IPS DF 4.7 (cell line): ENCODE results near the gene INPP5D.
"Not testable (repeated sequence)": the region's sequence is repeated elsewhere in the genome, so short reads cannot be mapped to it uniquely, and the experiment has no call there.

ENCODE experiments used
- DNase-seq: peaks from one replicate; pipeline ENCODE4 v3.0.0-alpha.2; 2013; ENCODE audit warnings: low spot score; ENCODE audit errors: extremely low read depth

INPP5D gene

GRCh38 chr2:233092432-233093165, 32.5 kb downstream of the INPP5D start:
- DNase-seq, result no peak

- no peak for DNase-seq
Observed at GRCh38 chr2:233093166-233093448, 33.0 kb downstream of the INPP5D start.

DNA sequence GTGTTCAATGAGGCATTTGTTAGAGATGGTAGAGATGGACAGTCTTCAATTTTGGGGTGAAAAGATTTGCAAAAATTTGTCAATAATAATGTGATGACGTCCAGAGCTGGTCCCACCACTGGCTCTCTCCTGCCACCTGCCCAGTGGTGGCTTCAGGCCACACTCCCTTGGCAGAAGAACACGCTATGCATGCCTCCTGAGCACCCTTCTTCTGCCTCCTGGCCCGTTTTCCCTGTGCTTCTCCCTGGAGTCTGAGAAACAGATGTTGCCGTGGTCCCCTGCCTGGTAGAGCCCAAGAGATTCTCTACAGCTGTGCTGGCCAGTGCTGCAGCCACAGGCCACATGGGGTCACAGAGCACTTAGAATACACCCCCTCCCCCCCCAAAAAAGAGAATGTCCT, 33.6 kb downstream of the INPP5D start:
- no peak for DNase-seq

DNA sequence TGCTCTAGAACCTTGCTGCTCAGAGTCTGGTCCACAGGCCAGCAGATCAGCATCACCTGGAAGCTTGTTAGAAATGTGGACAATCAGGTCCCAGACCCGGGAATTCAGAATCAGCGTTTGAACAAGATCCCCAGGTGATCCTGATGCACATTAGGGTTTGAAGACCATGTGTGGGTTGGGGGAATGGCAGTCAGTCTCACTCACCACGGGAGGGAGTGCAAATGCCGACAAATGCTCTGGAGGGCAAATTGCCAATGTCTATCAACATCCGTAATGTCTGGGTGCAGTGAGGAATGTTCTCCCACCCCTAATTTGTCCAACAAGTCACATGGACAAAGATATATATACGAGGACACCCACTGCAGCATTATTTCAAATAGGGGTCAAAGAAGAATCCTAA, 34.5 kb downstream of the INPP5D start:
- no peak for DNase-seq

GRCh38 chr2:233096006-233096405, 35.9 kb downstream of the INPP5D start:
- no peak for DNase-seq

- DNase-seq, result no peak
Observed at GRCh38 chr2:233098618-233099017, 38.5 kb downstream of the INPP5D start.

- DNase-seq, result not testable (repeated sequence)
Observed at GRCh38 chr2:233099820-233100191, 39.7 kb downstream of the INPP5D start.

GRCh38 chr2:233100192-233100998, 40.3 kb downstream of the INPP5D start:
- DNase-seq, result no peak

GRCh38 chr2:233101141-233101540, 41.0 kb downstream of the INPP5D start:
- no peak for DNase-seq

DNA sequence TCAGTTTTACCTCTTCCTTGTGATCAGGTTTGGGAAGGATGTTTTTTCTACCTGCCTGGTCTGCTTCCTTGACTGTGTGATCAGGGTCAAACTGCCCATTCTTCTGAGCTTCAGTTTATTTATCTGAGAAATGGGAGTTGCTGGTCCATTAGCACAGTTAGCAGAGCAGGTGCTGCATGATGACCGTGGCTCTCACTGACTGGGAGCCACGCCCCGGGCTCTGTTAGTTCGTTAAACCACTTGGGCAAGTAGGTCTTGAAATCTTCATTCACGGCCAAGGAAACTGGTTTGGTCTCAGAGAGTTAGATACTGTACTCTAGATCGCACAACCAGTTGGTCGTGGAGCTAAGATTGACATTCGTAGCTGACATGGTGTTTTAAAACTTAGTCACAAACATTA, 41.7 kb downstream of the INPP5D start:
- no peak for DNase-seq

GRCh38 chr2:233105156-233105895, 45.2 kb downstream of the INPP5D start:
- no peak for DNase-seq

GRCh38 chr2:233105930-233106329, 45.8 kb downstream of the INPP5D start:
- DNase-seq, result no peak

- DNase-seq, result no peak
Observed at GRCh38 chr2:233107011-233107410, 46.9 kb downstream of the INPP5D start.

DNA sequence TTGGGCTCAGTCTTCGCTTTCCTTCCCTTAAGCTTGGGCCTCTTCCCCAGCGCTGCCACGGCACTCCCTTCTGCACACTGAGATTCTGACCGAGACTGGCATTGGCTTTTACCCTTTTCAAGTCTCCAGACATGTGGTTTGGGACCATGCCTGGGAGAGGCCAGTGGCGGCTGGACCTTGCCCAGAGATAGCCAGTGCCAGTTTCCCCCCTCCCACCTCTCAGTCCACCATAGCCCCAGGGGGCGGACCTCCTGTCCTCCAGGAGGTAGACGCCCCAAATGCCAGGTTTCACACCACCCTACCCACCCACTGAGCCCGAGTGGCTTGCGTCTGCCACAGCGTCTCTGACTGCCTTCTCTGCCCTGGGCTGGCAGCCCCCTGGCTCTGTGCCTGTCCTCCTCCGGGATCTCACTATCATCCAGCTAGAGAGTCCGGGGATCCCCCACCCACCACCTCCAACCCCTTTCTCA, 47.7 kb downstream of the INPP5D start:
- DNase-seq, result no peak

GRCh38 chr2:233108611-233109490, 48.7 kb downstream of the INPP5D start:
- no peak for DNase-seq

GRCh38 chr2:233111427-233111826, 51.3 kb downstream of the INPP5D start:
- no peak for DNase-seq

- no peak for DNase-seq
Observed at GRCh38 chr2:233112329-233112728, 52.2 kb downstream of the INPP5D start.

GRCh38 chr2:233112776-233113452, 52.8 kb downstream of the INPP5D start:
- DNase-seq, result no peak

GRCh38 chr2:233114421-233114861, 54.3 kb downstream of the INPP5D start:
- DNase-seq, result no peak

GRCh38 chr2:233115121-233115520, 55.0 kb downstream of the INPP5D start:
- DNase-seq, result no peak

DNA sequence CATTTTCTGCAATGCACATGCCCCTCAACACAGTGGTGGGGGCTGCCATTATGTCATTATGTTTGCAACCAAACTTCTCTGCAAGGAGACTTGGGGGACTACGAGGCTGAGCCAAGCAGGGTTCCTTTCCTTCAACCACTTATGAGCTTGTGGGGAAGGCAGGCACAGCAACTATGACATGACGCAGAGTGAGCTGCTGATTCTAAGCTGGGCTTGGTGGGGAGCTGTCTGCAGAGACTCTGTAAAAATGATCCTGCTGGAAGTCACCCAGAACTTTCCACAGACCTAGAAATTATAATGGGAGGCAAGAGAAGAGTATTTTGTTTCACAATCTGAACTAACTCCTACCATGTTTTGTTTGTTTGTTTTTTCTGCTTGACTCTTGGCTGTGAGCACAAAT, 55.6 kb downstream of the INPP5D start:
- no peak for DNase-seq
